OCI-LY7 (cell line): ENCODE results near the gene SARM1. TPM values are rescaled to one million over a fixed set of nuclear protein-coding genes. Genes with fewer than 3 reads are reported as not detected.

Experiments used
- BruUV-seq: library from RNA; stranded (reverse); fragments of 400-500 nt; replicated peaks from 2 replicates; lab custom pipeline; 2021; lab: Mats Ljungman, UMichigan
- CTCF ChIA-PET: fragments of 300-600 bp; sonication (Branson Sonifier 250); formaldehyde crosslinking; loops from one replicate; lab custom pipeline; 2022; ENCODE audit warnings: antibody characterized with exemption; ENCODE audit not compliant: unreplicated experiment; lab: Charles Lee
- POLR2A ChIA-PET: fragments of 300-600 bp; sonication (Branson Sonifier 250); formaldehyde crosslinking; loops from one replicate; lab custom pipeline; 2022; ENCODE audit warnings: antibody characterized with exemption; lab: Charles Lee
- DNase-seq: peaks from one replicate; pipeline ENCODE4 v3.0.0-alpha.2; 2015; ENCODE audit warnings: low spot score
- H2AFZ ChIP-seq: fragments of 200-600 bp; sonication (generic), shearing (Covaris generic); 2 replicates; pipeline ENCODE4 v1.6.1; 2014; ENCODE audit warnings: mild to moderate bottlenecking, antibody characterized with exemption, low read length, moderate library complexity
- H3K27ac ChIP-seq: fragments of 200-600 bp; sonication (generic); 2 replicates; pipeline ENCODE4 v1.5.1; 2014; ENCODE audit warnings: mixed run types, low read depth, mild to moderate bottlenecking, moderate library complexity, low read length, inconsistent platforms; ENCODE audit not compliant: poor library complexity, severe bottlenecking
- H3K36me3 ChIP-seq: fragments of 200-600 bp; sonication (generic); 2 replicates; pipeline ENCODE4 v1.6.1; 2014; ENCODE audit warnings: mild to moderate bottlenecking, antibody characterized with exemption, low read length, moderate library complexity, mixed read lengths; ENCODE audit not compliant: insufficient read depth
- H3K4me1 ChIP-seq: fragments of 200-600 bp; sonication (generic); 2 replicates; pipeline ENCODE4 v1.5.1; 2014; ENCODE audit warnings: mild to moderate bottlenecking, low read length; ENCODE audit not compliant: insufficient read depth, poor library complexity, severe bottlenecking
- H3K4me2 ChIP-seq: fragments of 200-600 bp; sonication (generic); 2 replicates; pipeline ENCODE4 v1.6.1; 2014; ENCODE audit warnings: mild to moderate bottlenecking, low read length
- H3K4me3 ChIP-seq: fragments of 200-600 bp; sonication (generic); 2 replicates; pipeline ENCODE4 v1.5.1; 2014; ENCODE audit warnings: mild to moderate bottlenecking, low read depth, low read length; ENCODE audit not compliant: poor library complexity, severe bottlenecking
- H3K79me2 ChIP-seq: fragments of 200-600 bp; sonication (generic); 2 replicates; pipeline ENCODE4 v1.6.1; 2016; ENCODE audit warnings: low read depth, mild to moderate bottlenecking, low read length, moderate library complexity, mixed read lengths; ENCODE audit not compliant: insufficient read depth
- H3K9me2 ChIP-seq: fragments of 200-600 bp; sonication (generic); 2 replicates; pipeline ENCODE4 v1.6.1; 2016; ENCODE audit warnings: mild to moderate bottlenecking, low read length, mixed read lengths; ENCODE audit not compliant: insufficient read depth
- H3K9me3 ChIP-seq: fragments of 200-600 bp; sonication (generic); 2 replicates; pipeline ENCODE4 v1.6.1; 2014; ENCODE audit warnings: mild to moderate bottlenecking, mixed run types, low read length, mixed read lengths
- H4K20me1 ChIP-seq: fragments of 200-600 bp; sonication (generic); 2 replicates; pipeline ENCODE4 v1.6.1; 2014; ENCODE audit warnings: mild to moderate bottlenecking, antibody characterized with exemption, low read length, moderate library complexity, mixed read lengths; ENCODE audit not compliant: insufficient read depth
- CTCF ChIP-seq: fragments of 200-600 bp; sonication (generic); conservative IDR thresholded peaks from 2 replicates; pipeline ENCODE4 v1.5.1; 2014; ENCODE audit warnings: mild to moderate bottlenecking, antibody characterized with exemption, low read length, moderate library complexity, mixed read lengths
- EZH2phosphoT487 ChIP-seq: fragments of 200-600 bp; sonication (generic); IDR thresholded peaks from 2 replicates; pipeline ENCODE4 v1.6.1; 2018; ENCODE audit warnings: low read depth, borderline replicate concordance, mild to moderate bottlenecking, mixed run types, antibody characterized with exemption, low read length, moderate library complexity, mixed read lengths
- intact Hi-C: fragments of 100-400 bp; cut with micrococcal nuclease; formaldehyde crosslinking; loops from one replicate; pipeline ENCODE4 v1.10.0; 2022; ENCODE audit not compliant: unreplicated experiment
- total RNA-seq, 2 experiments: library from RNA; depleted of rRNA in 1 of 2; stranded (reverse); fragments of >200 nt in 1 of 2; shearing (Covaris generic) in 1 of 2; gene quantifications; 2 replicates each; pipeline ENCODE4 v1.2.3, GENCODE V29; 2014 to 2022

Gene SARM1
- total RNA-seq, 2 experiments from 2014 or later = 7.5 to 21.3 TPM

- peaks cover 48% of the 10 kb centered on the region for H3K4me1 ChIP-seq
- H3K9me3 ChIP-seq = no peaks in the 10 kb centered on the region
- peaks cover 39% of the 10 kb centered on the region for H3K36me3 ChIP-seq
- H3K79me2 ChIP-seq = peaks cover 10% of the 10 kb centered on the region; the same call in 1 of the 2 replicates
- intact Hi-C loops = no loop called here
- H3K27ac ChIP-seq = no peak overlapping the region
- H3K4me3 ChIP-seq = no peak overlapping the region
- no peak for DNase-seq
- TF ChIP-seq EZH2phosphoT487 (no peak), CTCF (no peak)
- H3K9me2 ChIP-seq = no peaks in the 10 kb centered on the region
- POLR2A ChIA-PET = no interaction called here
- H2AFZ ChIP-seq = no peak overlapping the region
- CTCF ChIA-PET = no interaction called here
- no peaks in the 10 kb centered on the region for H4K20me1 ChIP-seq
- no TSS peak for BruUV-seq
- H3K4me2 ChIP-seq = no peak overlapping the region
Measured at GRCh38 chr17:28340374-28340773, 31.1 kb upstream of the SARM1 start.

- intact Hi-C loops = no loop called here
- BruUV-seq = no TSS peak
- no peaks in the 10 kb centered on the region for H4K20me1 ChIP-seq
- peaks cover 50% of the 10 kb centered on the region for H3K36me3 ChIP-seq
- H3K9me3 ChIP-seq = no peaks in the 10 kb centered on the region
- POLR2A ChIA-PET = no interaction called here
- no peak overlapping the region for H3K4me2 ChIP-seq
- no peak overlapping the region for H3K27ac ChIP-seq
- DNase-seq = no peak
- H3K4me3 ChIP-seq = no peak overlapping the region
- CTCF ChIA-PET = no interaction called here
- H3K4me1 ChIP-seq = peaks cover 44% of the 10 kb centered on the region
- no peak for TF ChIP-seq CTCF
- TF ChIP-seq EZH2phosphoT487 = no peak
- H2AFZ ChIP-seq = no peak overlapping the region
- H3K79me2 ChIP-seq = peaks cover 4% of the 10 kb centered on the region; the same call in 1 of the 2 replicates
- H3K9me2 ChIP-seq = no peaks in the 10 kb centered on the region
Measured at GRCh38 chr17:28341516-28341915, 30.0 kb upstream of the SARM1 start.

DNA sequence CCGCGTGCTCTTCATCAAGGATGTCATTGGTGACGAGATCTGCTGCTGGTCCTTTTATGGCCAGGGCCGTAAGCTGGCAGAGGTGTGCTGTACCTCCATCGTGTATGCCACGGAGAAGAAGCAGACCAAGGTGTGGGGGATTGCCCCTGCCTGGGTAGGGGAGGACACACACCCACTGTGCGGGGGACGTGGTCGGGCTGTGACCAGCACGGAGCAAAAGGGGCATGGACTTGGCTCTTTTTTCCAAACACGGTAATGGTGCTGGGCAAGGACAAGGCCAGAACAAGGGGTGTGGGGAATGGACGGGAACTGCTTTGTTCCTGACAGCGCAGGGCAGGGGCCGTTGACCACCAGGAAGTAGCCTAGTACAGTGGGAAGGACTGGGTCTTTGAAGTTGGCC is 29.2 kb upstream of the SARM1 start:
- no peak for TF ChIP-seq EZH2phosphoT487
- no peak for TF ChIP-seq CTCF
- Histone ChIP-seq H3K4me1 (peaks cover 38% of the 10 kb centered on the region), H3K79me2 (no peaks in the 10 kb centered on the region), H3K9me2 (no peaks in the 10 kb centered on the region), H4K20me1 (no peaks in the 10 kb centered on the region), H3K27ac (peak overlapping the region; percentile 92), H3K4me2 (no peak overlapping the region), H3K36me3 (peaks cover 58% of the 10 kb centered on the region), H3K4me3 (no peak overlapping the region), H3K9me3 (no peaks in the 10 kb centered on the region), H2AFZ (no peak overlapping the region)
- DNase-seq = no peak
- BruUV-seq = no TSS peak
- ChIA-PET POLR2A (no interaction called here), CTCF (no interaction called here)
- intact Hi-C loops = no loop called here
